NCI-H510A treated with DMSO at 0.1 percent for 48 hours (cell line): ENCODE results near the gene PHF21B.
A peak's percentile ranks its signal among the peaks of the same experiment; 100 is the strongest.
"Not testable (repeated sequence)": the region's sequence is repeated elsewhere in the genome, so short reads cannot be mapped to it uniquely, and the experiment has no call there.

Experiments used
- DNase-seq: peaks from one replicate; lab custom pipeline; 2025; lab: John Stamatoyannopoulos, UW

The PHF21B gene

GRCh38 chr22:44871782-44872181 lies 138.0 kb downstream of the PHF21B start:
- DNase-seq = no peak

- peak; percentile 38 for DNase-seq
These were observed 139.8 kb downstream of the PHF21B start for GRCh38 chr22:44870021-44870420.

- no peak for DNase-seq
These were observed 140.6 kb downstream of the PHF21B start for GRCh38 chr22:44869196-44869595.

DNA sequence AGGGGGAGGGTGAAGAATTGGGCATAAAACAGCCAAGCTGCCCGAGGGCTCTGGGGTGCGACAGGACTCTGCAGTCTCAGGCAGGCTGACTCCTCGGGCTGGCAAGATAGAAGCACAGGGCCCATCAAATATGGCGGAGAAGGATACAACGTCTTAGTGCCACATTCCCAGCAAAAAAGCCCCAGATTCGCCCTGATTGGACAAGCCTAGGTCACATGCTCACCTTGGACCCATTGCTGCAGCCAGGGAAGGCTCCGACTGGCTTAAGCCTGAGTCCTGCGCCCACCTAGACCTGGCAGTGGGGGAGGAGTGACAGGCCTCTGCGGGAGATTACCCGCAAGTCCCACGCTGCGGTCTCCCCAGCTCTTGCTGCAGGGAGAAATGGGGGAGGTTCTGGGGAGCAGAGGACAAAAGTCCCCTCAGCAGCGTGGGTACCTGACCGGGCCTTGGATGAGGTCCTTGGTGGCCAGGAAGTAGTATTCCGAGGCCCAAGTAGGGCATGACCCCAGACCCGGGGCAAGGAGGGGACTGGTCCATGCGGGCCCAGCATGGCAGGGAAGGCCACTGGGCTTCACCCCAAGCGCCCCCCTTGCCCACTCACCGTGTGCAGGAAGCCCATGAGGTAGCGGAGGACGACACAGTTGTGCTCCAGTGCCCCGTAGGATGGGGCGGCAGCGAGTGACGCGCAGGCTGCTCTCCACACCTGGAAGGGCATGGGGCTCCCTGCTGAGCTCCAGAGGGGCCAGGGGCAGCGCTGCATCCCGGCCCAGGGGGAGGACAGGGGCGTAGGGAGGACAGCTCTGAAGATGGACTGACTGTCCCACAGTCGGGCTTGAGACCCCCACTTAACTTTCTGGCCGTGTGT lies 144.4 kb downstream of the PHF21B start:
- no peak for DNase-seq

GRCh38 chr22:44862981-44863860 lies 146.6 kb downstream of the PHF21B start:
- DNase-seq = no peak

DNA sequence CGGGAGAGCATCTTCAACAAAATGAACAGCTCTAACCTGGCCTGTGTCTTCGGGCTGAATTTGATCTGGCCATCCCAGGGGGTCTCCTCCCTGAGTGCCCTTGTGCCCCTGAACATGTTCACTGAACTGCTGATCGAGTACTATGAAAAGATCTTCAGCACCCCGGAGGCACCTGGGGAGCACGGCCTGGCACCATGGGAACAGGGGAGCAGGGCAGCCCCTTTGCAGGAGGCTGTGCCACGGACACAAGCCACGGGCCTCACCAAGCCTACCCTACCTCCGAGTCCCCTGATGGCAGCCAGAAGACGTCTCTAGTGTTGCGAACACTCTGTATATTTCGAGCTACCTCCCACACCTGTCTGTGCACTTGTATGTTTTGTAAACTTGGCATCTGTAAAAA lies 147.5 kb downstream of the PHF21B start:
- no peak for DNase-seq

DNA sequence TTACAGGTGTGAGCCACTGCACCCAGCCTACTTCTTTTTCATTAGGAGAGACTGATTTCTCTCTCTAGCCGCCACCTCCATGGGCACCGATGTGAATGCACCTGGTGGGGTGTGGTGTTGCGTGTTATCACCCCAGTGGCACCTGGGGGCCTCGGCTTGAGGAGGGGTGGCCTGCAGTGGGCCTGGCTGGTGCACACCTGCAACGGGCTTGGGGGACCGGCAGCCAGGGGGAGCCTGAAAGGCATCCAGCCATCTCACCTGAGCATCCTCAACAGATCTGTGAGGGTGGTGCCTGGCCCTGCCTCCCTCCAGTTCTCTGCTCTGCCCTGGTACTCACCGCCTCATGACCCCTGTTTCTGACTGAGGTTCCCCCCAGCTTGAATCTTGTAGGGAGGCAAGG lies 148.6 kb downstream of the PHF21B start:
- DNase-seq = no peak

DNA sequence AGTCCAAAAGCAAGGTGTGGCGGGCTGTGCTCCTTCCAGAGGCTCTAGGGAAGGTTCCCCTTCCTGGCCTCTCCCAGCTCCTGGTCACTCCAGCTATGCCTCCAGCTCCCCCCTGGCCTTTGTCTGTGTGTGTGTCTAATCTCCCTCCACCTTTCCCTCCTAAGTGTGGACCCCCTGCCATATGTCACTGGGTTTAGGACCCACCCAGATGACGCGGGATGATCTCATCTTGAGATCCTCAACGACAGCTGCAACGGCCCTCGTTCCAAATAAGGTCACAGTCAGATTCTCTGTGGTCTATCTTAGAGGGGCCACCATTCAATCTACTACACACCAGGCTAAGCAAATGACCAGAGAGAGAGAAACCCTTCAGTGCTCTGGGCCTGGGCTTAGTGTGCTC lies 149.5 kb downstream of the PHF21B start:
- DNase-seq = no peak

DNA sequence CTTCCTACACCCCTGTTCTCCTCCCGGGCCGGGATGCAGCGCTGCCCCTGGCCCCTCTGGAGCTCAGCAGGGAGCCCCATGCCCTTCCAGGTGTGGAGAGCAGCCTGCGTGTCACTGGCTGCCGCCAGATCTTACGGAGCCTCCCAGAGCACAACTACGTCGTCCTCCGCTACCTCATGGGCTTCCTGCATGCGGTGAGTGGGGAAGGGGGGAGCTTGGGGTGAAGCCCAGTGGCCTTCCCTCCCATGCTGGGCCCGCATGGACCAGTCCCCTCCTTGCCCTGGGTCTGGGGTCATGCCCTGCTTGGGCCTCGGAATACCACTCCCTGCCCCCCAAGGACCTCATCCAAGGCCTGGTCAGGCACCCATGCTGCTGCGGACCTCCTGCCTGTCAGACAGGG lies 150.2 kb downstream of the PHF21B start:
- no peak for DNase-seq

GRCh38 chr22:44858819-44859218 lies 151.0 kb downstream of the PHF21B start:
- DNase-seq = not testable (repeated sequence)

- DNase-seq = no peak
These were observed 153.9 kb downstream of the PHF21B start for GRCh38 chr22:44855855-44856254.

DNA sequence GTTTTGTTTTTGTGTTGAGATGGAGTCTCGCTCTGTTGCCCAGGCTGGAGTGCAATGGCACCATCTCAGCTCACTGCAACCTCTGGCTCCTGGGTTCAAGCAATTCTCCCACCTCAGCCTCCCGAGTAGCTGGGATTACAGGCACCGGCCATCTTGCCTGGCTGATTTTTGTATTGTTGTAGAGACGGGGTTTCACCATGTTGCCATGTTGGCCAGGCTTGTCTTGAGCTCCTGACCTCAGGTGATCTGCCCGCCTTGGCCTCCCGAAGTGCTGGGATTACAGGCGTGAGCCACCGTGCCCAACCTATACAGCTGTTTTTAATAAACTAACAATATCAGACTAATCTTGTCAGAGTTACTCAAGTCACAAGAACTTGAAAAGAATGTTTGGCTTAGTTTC lies 155.2 kb downstream of the PHF21B start:
- DNase-seq = not testable (repeated sequence)

GRCh38 chr22:44850946-44851345 lies 158.9 kb downstream of the PHF21B start:
- no peak for DNase-seq

GRCh38 chr22:44848791-44849420 lies 160.9 kb downstream of the PHF21B start:
- no peak for DNase-seq

GRCh38 chr22:44848296-44848741 lies 161.5 kb downstream of the PHF21B start:
- no peak for DNase-seq

DNA sequence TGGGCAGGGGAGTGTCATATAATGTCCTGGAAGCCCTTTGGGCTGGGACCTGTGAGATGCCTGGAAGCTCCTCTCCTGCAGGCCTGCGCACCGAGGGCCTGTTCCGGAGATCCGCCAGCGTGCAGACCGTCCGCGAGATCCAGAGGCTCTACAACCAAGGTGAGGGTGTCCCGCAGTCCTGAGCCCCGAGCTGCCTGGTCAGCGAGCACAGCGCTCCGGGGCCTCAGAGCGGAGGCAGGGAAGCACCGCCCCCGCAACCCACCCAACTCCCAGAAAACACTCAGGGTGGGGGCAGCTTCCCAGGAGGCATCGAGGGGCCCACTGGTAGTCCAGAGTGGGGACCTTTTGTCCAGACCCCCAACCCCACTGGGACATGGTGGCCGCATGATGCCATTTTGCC lies 161.9 kb downstream of the PHF21B start:
- DNase-seq = no peak

GRCh38 chr22:44847380-44847779 lies 162.4 kb downstream of the PHF21B start:
- DNase-seq = no peak

DNA sequence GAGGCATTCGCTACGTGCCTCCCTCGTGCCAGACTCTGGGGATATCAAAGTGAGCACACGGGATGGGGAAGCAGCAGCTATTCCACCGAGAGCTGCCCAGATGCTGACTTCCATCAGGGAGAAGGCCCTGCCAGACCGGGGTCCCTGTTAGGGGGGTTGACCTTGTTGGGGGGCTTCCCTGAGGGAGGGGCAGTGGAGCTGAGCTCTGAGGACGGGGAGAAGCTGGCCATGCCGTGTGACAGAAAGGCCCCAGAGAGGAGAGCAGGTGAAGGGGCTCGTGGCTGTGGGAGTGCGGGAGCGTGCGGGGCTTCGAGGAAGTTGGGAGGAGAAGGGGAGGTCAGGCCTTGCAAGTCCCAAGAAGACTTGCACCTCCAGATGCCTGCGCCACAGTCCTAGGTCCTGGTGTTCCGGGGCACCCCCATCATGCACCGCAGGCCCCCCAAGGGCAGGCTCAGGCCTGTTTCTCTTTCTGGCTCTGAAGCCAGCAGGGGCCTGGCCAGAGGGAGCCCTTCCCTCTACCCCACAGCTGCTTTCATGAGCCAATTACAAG lies 163.0 kb downstream of the PHF21B start:
- DNase-seq = no peak

GRCh38 chr22:44845796-44846720 lies 163.7 kb downstream of the PHF21B start:
- no peak for DNase-seq

- DNase-seq = no peak
These were observed 164.6 kb downstream of the PHF21B start for GRCh38 chr22:44845191-44845590.

- no peak for DNase-seq
These were observed 167.4 kb downstream of the PHF21B start for GRCh38 chr22:44842417-44842816.
